ENCODE measurements around the gene TUBA3C.

Gene TUBA3C

GRCh38 chr13:19161308-19161707 lies 20.3 kb downstream of the TUBA3C start:
- no peak for DNase-seq (ENCODE audit: low read depth)

GRCh38 chr13:19159761-19160420 lies 21.7 kb downstream of the TUBA3C start:
- no peak for DNase-seq (ENCODE audit: low read depth)

- DNase-seq (ENCODE audit: low read depth), result no peak
Measured at GRCh38 chr13:19159181-19159580, 22.4 kb downstream of the TUBA3C start.

GRCh38 chr13:19158526-19159174 lies 23.0 kb downstream of the TUBA3C start:
- DNase-seq (ENCODE audit: low read depth), result no peak

- DNase-seq (ENCODE audit: low read depth), result no peak
Measured at GRCh38 chr13:19158006-19158405, 23.6 kb downstream of the TUBA3C start.

- DNase-seq (ENCODE audit: low read depth), result no peak
Measured at GRCh38 chr13:19157461-19157860, 24.2 kb downstream of the TUBA3C start.

- no peak for DNase-seq (ENCODE audit: low read depth)
Measured at GRCh38 chr13:19156013-19156825, 25.4 kb downstream of the TUBA3C start.

- no peak for DNase-seq (ENCODE audit: low read depth)
Measured at GRCh38 chr13:19155321-19155861, 26.2 kb downstream of the TUBA3C start.

GRCh38 chr13:19154843-19155242 lies 26.8 kb downstream of the TUBA3C start:
- no peak for DNase-seq (ENCODE audit: low read depth)

- no peak for DNase-seq (ENCODE audit: low read depth)
Measured at GRCh38 chr13:19153782-19154450, 27.7 kb downstream of the TUBA3C start.

GRCh38 chr13:19152403-19152802 lies 29.2 kb downstream of the TUBA3C start:
- no peak for DNase-seq (ENCODE audit: low read depth)

GRCh38 chr13:19151581-19152263 lies 29.9 kb downstream of the TUBA3C start:
- no peak for DNase-seq (ENCODE audit: low read depth)

- no peak for DNase-seq (ENCODE audit: low read depth)
Measured at GRCh38 chr13:19150712-19151228, 30.9 kb downstream of the TUBA3C start.

- no peak for DNase-seq (ENCODE audit: low read depth)
Measured at GRCh38 chr13:19150226-19150625, 31.4 kb downstream of the TUBA3C start.

- no peak for DNase-seq (ENCODE audit: low read depth)
Measured at GRCh38 chr13:19148561-19148960, 33.1 kb downstream of the TUBA3C start.

Data from stimulated activated CD8-positive, alpha-beta memory T cell treated with anti-CD3 and anti-CD28 coated beads, Interleukin-12 subunit alpha, Interleukin-12 subunit beta, amount 100 ng/mL, for 4 hours (primary cell).